RWPE2 (cell line): Measurements from ENCODE around the gene CD164L2.
A peak's percentile ranks its signal among the peaks of the same experiment; 100 is the strongest.

ENCODE experiments used
- ATAC-seq: fragments of 200-7000 bp; cut with Tn5 transposase; 3 replicates; pipeline ENCODE4 v1.9.1; 2021; ENCODE audit warnings: low read depth
- DNase-seq: peaks from one replicate; pipeline ENCODE4 v3.0.0-alpha.2; 2020; ENCODE audit warnings: low spot score
- H3K27ac ChIP-seq: fragments of 450-650 bp; 2 replicates; pipeline ENCODE4 v1.5.1; 2017; ENCODE audit warnings: mild to moderate bottlenecking; ENCODE audit not compliant: poor library complexity, severe bottlenecking
- H3K27me3 ChIP-seq: fragments of 250-450 bp; sonication (Bioruptor Pico); 2 replicates; pipeline ENCODE4 v1.5.1; 2021; ENCODE audit warnings: mild to moderate bottlenecking, moderate library complexity; ENCODE audit not compliant: insufficient read depth, poor library complexity, severe bottlenecking
- H3K36me3 ChIP-seq: fragments of 250-450 bp; sonication (Bioruptor Pico); 2 replicates; pipeline ENCODE4 v1.5.1; 2020; ENCODE audit warnings: low read depth, mild to moderate bottlenecking, moderate library complexity
- H3K4me1 ChIP-seq: fragments of 250-450 bp; sonication (Bioruptor Pico); 2 replicates; pipeline ENCODE4 v1.5.1; 2021; ENCODE audit warnings: mild to moderate bottlenecking, moderate library complexity; ENCODE audit not compliant: insufficient read depth, poor library complexity, severe bottlenecking
- H3K4me3 ChIP-seq: fragments of 250-450 bp; sonication (Bioruptor Pico); 2 replicates; pipeline ENCODE4 v1.5.1; 2021; ENCODE audit warnings: mild to moderate bottlenecking, moderate library complexity; ENCODE audit not compliant: severe bottlenecking
- H3K9me3 ChIP-seq: fragments of 250-450 bp; sonication (Bioruptor Pico); 2 replicates; pipeline ENCODE4 v1.5.1; 2021; ENCODE audit warnings: mild to moderate bottlenecking, moderate library complexity; ENCODE audit not compliant: severe bottlenecking
- CTCF ChIP-seq: fragments of 450-650 bp; IDR thresholded peaks from one replicate; pipeline ENCODE4 v1.5.1; 2017; ENCODE audit warnings: mild to moderate bottlenecking, moderate library complexity; ENCODE audit not compliant: poor library complexity, severe bottlenecking

CD164L2 gene

GRCh38 chr1:27335506-27336422 lies 47.4 kb downstream of the CD164L2 start:
- no peak for DNase-seq
- Histone ChIP-seq H3K27me3 (no peaks in the 10 kb centered on the region), H3K9me3 (no peaks in the 10 kb centered on the region), H3K4me3 (no peak overlapping the region), H3K36me3 (peaks cover 38% of the 10 kb centered on the region), H3K4me1 (peaks cover 3% of the 10 kb centered on the region), H3K27ac (no peak overlapping the region)
- TF ChIP-seq CTCF: no peak
- ATAC-seq: no peak

GRCh38 chr1:27333717-27334279 lies 49.3 kb downstream of the CD164L2 start:
- TF ChIP-seq CTCF: no peak
- DNase-seq (no peak), ATAC-seq (no peak)
- no peak overlapping the region for H3K27ac ChIP-seq
- no peaks in the 10 kb centered on the region for H3K4me1 ChIP-seq
- H3K27me3 ChIP-seq: no peaks in the 10 kb centered on the region
- peaks cover 47% of the 10 kb centered on the region for H3K36me3 ChIP-seq
- H3K4me3 ChIP-seq: no peak overlapping the region
- no peaks in the 10 kb centered on the region for H3K9me3 ChIP-seq

- no peak overlapping the region for H3K27ac ChIP-seq
- no peaks in the 10 kb centered on the region for H3K27me3 ChIP-seq
- ATAC-seq (peak; percentile 62; the same call in 2 of the 3 replicates), DNase-seq (no peak)
- no peaks in the 10 kb centered on the region for H3K9me3 ChIP-seq
- no peak overlapping the region for H3K4me3 ChIP-seq
- H3K36me3 ChIP-seq: peaks cover 56% of the 10 kb centered on the region
- peak; percentile 70 for TF ChIP-seq CTCF
- no peaks in the 10 kb centered on the region for H3K4me1 ChIP-seq
Observed at GRCh38 chr1:27332536-27333281, 50.4 kb downstream of the CD164L2 start.

GRCh38 chr1:27331922-27332321 lies 51.2 kb downstream of the CD164L2 start:
- no peaks in the 10 kb centered on the region for H3K27me3 ChIP-seq
- no peaks in the 10 kb centered on the region for H3K4me1 ChIP-seq
- DNase-seq (no peak), ATAC-seq (no peak)
- no peak overlapping the region for H3K4me3 ChIP-seq
- TF ChIP-seq CTCF: no peak
- peaks cover 64% of the 10 kb centered on the region for H3K36me3 ChIP-seq
- no peak overlapping the region for H3K27ac ChIP-seq
- no peaks in the 10 kb centered on the region for H3K9me3 ChIP-seq
